Stomach smooth muscle (tissue), 2 donors: ENCODE data around the gene NARS2.

Experiments
- H3K27ac ChIP-seq: one replicate; pipeline ENCODE4 v1.7.0; 2013; ENCODE audit warnings: mild to moderate bottlenecking, low read length, inconsistent platforms
- H3K27me3 ChIP-seq, 2 donors: one replicate each; pipeline ENCODE4 v1.7.0; 2013; ENCODE audit warnings: low read length in 2 of 2; ENCODE audit not compliant: insufficient read depth in 2 of 2, control insufficient read depth in 1 of 2
- H3K36me3 ChIP-seq, 2 donors: one replicate each; pipeline ENCODE4 v1.7.0; 2013; ENCODE audit warnings: low read length in 2 of 2; ENCODE audit not compliant: control insufficient read depth in 2 of 2, insufficient read depth in 2 of 2
- H3K4me1 ChIP-seq: one replicate; pipeline ENCODE4 v1.7.0; 2013; ENCODE audit warnings: low read length; ENCODE audit not compliant: control insufficient read depth, insufficient read depth
- H3K4me3 ChIP-seq, 2 donors: one replicate each; pipeline ENCODE4 v1.7.0; 2013; ENCODE audit warnings: low read length in 2 of 2
- H3K9ac ChIP-seq, 2 donors: one replicate each; pipeline ENCODE4 v1.7.0; 2013; ENCODE audit warnings: low read length in 2 of 2, mild to moderate bottlenecking in 1 of 2
- H3K9me3 ChIP-seq, 2 donors: one replicate each; pipeline ENCODE4 v1.7.0; 2013; ENCODE audit warnings: low read length in 2 of 2; ENCODE audit not compliant: control insufficient read depth in 2 of 2
- donor health status: healthy.
- donor health status: Pancreatic carcinoma.

NARS2 gene

GRCh38 chr11:78399136-78399535, 175.5 kb downstream of the NARS2 start:
- Histone ChIP-seq H3K4me1 (no peaks in the 10 kb centered on the region), H3K27me3 (no peaks in the 10 kb centered on the region), H3K4me3 (no peak overlapping the region), H3K9ac (no peak overlapping the region), H3K27ac (no peak overlapping the region), H3K36me3 (no peaks in the 10 kb centered on the region), H3K9me3 (no peaks in the 10 kb centered on the region)

GRCh38 chr11:78398715-78399114, 175.9 kb downstream of the NARS2 start:
- Histone ChIP-seq H3K4me1 (no peaks in the 10 kb centered on the region), H3K4me3 (no peak overlapping the region), H3K27me3 (no peaks in the 10 kb centered on the region), H3K9ac (no peak overlapping the region), H3K36me3 (no peaks in the 10 kb centered on the region), H3K9me3 (no peaks in the 10 kb centered on the region), H3K27ac (no peak overlapping the region)

- Histone ChIP-seq H3K4me1 (peaks cover 2% of the 10 kb centered on the region), H3K36me3 (no peaks in the 10 kb centered on the region), H3K4me3 (no peak overlapping the region), H3K27ac (no peak overlapping the region), H3K27me3 (no peaks in the 10 kb centered on the region), H3K9ac (no peak overlapping the region), H3K9me3 (no peaks in the 10 kb centered on the region)
These were observed 177.3 kb downstream of the NARS2 start for GRCh38 chr11:78397398-78397797.

GRCh38 chr11:78395597-78395996, 179.1 kb downstream of the NARS2 start:
- Histone ChIP-seq H3K4me1 (peaks cover 6% of the 10 kb centered on the region), H3K9me3 (no peaks in the 10 kb centered on the region), H3K27ac (no peak overlapping the region), H3K27me3 (no peaks in the 10 kb centered on the region), H3K4me3 (no peak overlapping the region), H3K36me3 (no peaks in the 10 kb centered on the region), H3K9ac (no peak overlapping the region)

- peaks cover 6% of the 10 kb centered on the region for H3K4me1 ChIP-seq
- no peaks in the 10 kb centered on the region for H3K27me3 ChIP-seq
- H3K9me3 ChIP-seq = no peaks in the 10 kb centered on the region
- no peaks in the 10 kb centered on the region for H3K36me3 ChIP-seq
- H3K27ac ChIP-seq = no peak overlapping the region
- H3K4me3 ChIP-seq = no peak overlapping the region
- H3K9ac ChIP-seq = no peak overlapping the region
These were observed 181.8 kb downstream of the NARS2 start for GRCh38 chr11:78392854-78393253.

GRCh38 chr11:78391424-78391823, 183.2 kb downstream of the NARS2 start:
- H3K9me3 ChIP-seq = no peaks in the 10 kb centered on the region
- no peaks in the 10 kb centered on the region for H3K36me3 ChIP-seq
- H3K4me3 ChIP-seq = no peak overlapping the region
- H3K27ac ChIP-seq = no peak overlapping the region
- no peaks in the 10 kb centered on the region for H3K27me3 ChIP-seq
- peaks cover 6% of the 10 kb centered on the region for H3K4me1 ChIP-seq
- no peak overlapping the region for H3K9ac ChIP-seq

GRCh38 chr11:78390809-78391208, 183.9 kb downstream of the NARS2 start:
- Histone ChIP-seq H3K4me3 (no peak overlapping the region), H3K27ac (no peak overlapping the region), H3K36me3 (no peaks in the 10 kb centered on the region), H3K9me3 (no peaks in the 10 kb centered on the region), H3K27me3 (no peaks in the 10 kb centered on the region), H3K9ac (no peak overlapping the region), H3K4me1 (peaks cover 6% of the 10 kb centered on the region)

- Histone ChIP-seq H3K9me3 (no peaks in the 10 kb centered on the region), H3K27ac (no peak overlapping the region), H3K9ac (no peak overlapping the region), H3K36me3 (peaks cover 0 to 3% of the 10 kb centered on the region in 2 donors), H3K4me1 (peaks cover 1% of the 10 kb centered on the region), H3K27me3 (no peaks in the 10 kb centered on the region), H3K4me3 (no peak overlapping the region)
These were observed 188.3 kb downstream of the NARS2 start for GRCh38 chr11:78386215-78386941.
